Measurements from ENCODE around the gene MSLN.

The MSLN gene

GRCh38 chr16:721765-722540 is 38.6 kb upstream of the MSLN start:
- peaks cover 23% of the 10 kb centered on the region for H3K4me1 ChIP-seq (ENCODE audit: low read length)
- H3K4me2 ChIP-seq (ENCODE audit: low read length), result peak overlapping the region; percentile 98
- peak overlapping the region; percentile 76; the same call in 1 of the 2 replicates for H3K27ac ChIP-seq (ENCODE audit: low read length)
- no peaks in the 10 kb centered on the region for H3K27me3 ChIP-seq (ENCODE audit: low read depth, low read length)
- H3K79me2 ChIP-seq (ENCODE audit: low read length), result peaks cover 5% of the 10 kb centered on the region; the same call in 1 of the 2 replicates
- no peaks in the 10 kb centered on the region for H3K9me3 ChIP-seq (ENCODE audit: insufficient read depth, low read length)
- no peak overlapping the region for H2AFZ ChIP-seq (ENCODE audit: low read depth, low read length)
- peaks cover 3% of the 10 kb centered on the region for H3K36me3 ChIP-seq (replicated peaks; ENCODE audit: low read depth, low read length)
- TF ChIP-seq EZH2phosphoT487 (IDR thresholded peaks at IDR 0.05; ENCODE audit: low read depth) (no peak), CTCF (IDR thresholded peaks at IDR 0.05; ENCODE audit: low read depth, low read length) (no peak)
- peak overlapping the region; percentile 92 for H3K4me3 ChIP-seq (ENCODE audit: low read length)
- no peak overlapping the region for H3K9ac ChIP-seq (ENCODE audit: low read length)
- H4K20me1 ChIP-seq (ENCODE audit: insufficient read depth, low read length), result peaks cover 4% of the 10 kb centered on the region; the same call in 1 of the 2 replicates

- Histone ChIP-seq H3K4me2 (ENCODE audit: low read length) (no peak overlapping the region), H3K9ac (ENCODE audit: low read length) (no peak overlapping the region), H3K36me3 (replicated peaks; ENCODE audit: low read depth, low read length) (peaks cover 3% of the 10 kb centered on the region), H3K27ac (ENCODE audit: low read length) (no peak overlapping the region), H3K9me3 (ENCODE audit: insufficient read depth, low read length) (no peaks in the 10 kb centered on the region), H3K79me2 (ENCODE audit: low read length) (peaks cover 5% of the 10 kb centered on the region; the same call in 1 of the 2 replicates), H2AFZ (ENCODE audit: low read depth, low read length) (no peak overlapping the region), H3K4me1 (ENCODE audit: low read length) (peaks cover 23% of the 10 kb centered on the region), H3K4me3 (ENCODE audit: low read length) (no peak overlapping the region), H4K20me1 (ENCODE audit: insufficient read depth, low read length) (peaks cover 4% of the 10 kb centered on the region; the same call in 1 of the 2 replicates), H3K27me3 (ENCODE audit: low read depth, low read length) (no peaks in the 10 kb centered on the region)
- TF ChIP-seq EZH2phosphoT487 (IDR thresholded peaks at IDR 0.05; ENCODE audit: low read depth) (no peak), CTCF (IDR thresholded peaks at IDR 0.05; ENCODE audit: low read depth, low read length) (no peak)
Measured at GRCh38 chr16:722835-723633, 37.5 kb upstream of the MSLN start.

GRCh38 chr16:723695-724094 is 36.8 kb upstream of the MSLN start:
- H2AFZ ChIP-seq (ENCODE audit: low read depth, low read length), result no peak overlapping the region

More at GRCh38 chr16:723695-724094, 36.8 kb upstream of the MSLN start:
- Histone ChIP-seq H3K4me1 (ENCODE audit: low read length) (peaks cover 26% of the 10 kb centered on the region), H3K27ac (ENCODE audit: low read length) (no peak overlapping the region), H3K9ac (ENCODE audit: low read length) (no peak overlapping the region), H3K36me3 (replicated peaks; ENCODE audit: low read depth, low read length) (peaks cover 3% of the 10 kb centered on the region), H4K20me1 (ENCODE audit: insufficient read depth, low read length) (peaks cover 4% of the 10 kb centered on the region; the same call in 1 of the 2 replicates), H3K4me2 (ENCODE audit: low read length) (no peak overlapping the region), H3K9me3 (ENCODE audit: insufficient read depth, low read length) (no peaks in the 10 kb centered on the region), H3K27me3 (ENCODE audit: low read depth, low read length) (no peaks in the 10 kb centered on the region), H3K4me3 (ENCODE audit: low read length) (no peak overlapping the region), H3K79me2 (ENCODE audit: low read length) (peaks cover 5% of the 10 kb centered on the region; the same call in 1 of the 2 replicates)
- TF ChIP-seq EZH2phosphoT487 (IDR thresholded peaks at IDR 0.05; ENCODE audit: low read depth) (no peak), CTCF (IDR thresholded peaks at IDR 0.05; ENCODE audit: low read depth, low read length) (no peak)

Data from OCI-LY3 (cell line).